ENCODE data around the gene SLC6A6. TPM values are rescaled to one million over a fixed set of nuclear protein-coding genes. Genes with fewer than 3 reads are reported as not detected.
A peak's percentile ranks its signal among the peaks of the same experiment; 100 is the strongest.

Gene SLC6A6
- 26.0 and 34.2 TPM in 2 replicates for total RNA-seq (2014; rRNA removed; shearing (Covaris generic))

DNA sequence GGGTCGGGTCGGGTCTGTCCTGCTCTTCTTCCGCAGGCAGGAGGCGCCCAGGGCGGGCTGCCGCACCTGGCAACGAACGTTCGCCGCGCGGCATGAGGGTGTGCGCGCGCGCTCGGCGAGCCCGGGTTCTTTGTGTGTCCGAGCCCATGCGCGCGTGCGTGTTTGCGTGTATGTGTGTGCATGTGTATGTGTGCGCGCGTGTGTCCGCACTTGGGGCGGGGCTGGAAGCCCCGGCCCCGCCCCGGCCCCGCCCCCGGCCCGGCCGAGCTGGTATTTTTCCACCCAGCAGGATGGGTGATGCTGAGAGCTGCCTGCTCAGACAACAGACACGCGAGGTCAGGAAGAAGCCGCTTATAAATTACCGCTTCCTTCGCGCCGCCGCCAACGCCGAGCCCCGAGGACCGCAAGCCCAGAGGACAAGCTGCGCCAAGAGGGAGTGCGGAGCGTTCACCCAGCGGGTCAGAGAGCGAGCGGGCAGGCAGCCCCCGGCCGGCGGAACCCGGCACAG, at the start of gene SLC6A6:
SLC6A6 (plus strand) TSS at position 303 of the 508 bp plus-strand sequence. CDS start 41,029 bp downstream, outside the sequence.
- DNase-seq (ENCODE audit: low spot score): peak; percentile 84

DNA sequence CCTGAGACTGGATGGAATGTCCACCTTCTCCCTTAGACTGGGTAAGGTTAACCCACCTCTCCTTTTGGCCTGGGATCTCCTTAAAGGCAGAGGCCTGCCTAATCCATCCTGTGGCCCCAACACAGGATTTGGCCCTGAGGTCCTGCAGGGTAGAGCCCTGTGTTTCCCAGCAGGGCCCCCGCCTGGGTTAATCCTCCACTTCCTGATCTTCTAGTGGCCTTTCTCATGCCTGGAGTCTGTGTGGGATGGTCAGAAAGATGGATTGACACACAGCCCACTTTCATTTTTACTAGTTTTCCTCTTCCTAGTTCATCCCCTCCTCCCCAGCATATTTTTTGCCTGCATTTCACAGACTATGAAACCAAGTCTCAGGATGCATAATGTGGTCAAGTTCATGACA, 48.9 kb upstream of the SLC6A6 start:
- no peak for DNase-seq (ENCODE audit: low spot score)

DNA sequence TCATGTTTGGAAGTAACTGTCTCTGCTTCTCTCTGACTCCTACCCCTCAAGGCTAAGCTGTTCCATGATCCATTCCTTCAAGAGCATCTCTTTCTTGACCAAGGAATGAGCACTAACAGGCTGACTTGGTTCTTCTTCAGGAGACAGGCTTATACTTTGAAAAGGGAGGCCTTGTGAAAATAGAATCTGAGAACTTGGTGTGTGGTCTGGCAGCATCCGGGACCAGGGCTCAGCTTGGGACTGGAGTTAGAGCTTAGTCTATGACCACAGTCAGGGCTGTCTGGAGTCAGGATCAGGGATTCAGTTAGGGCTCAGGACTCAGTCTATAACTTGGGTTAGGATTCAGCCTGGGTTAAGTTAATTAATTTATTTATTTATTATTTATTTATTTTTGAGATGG, 44.9 kb upstream of the SLC6A6 start:
- DNase-seq (ENCODE audit: low spot score): no peak

DNA sequence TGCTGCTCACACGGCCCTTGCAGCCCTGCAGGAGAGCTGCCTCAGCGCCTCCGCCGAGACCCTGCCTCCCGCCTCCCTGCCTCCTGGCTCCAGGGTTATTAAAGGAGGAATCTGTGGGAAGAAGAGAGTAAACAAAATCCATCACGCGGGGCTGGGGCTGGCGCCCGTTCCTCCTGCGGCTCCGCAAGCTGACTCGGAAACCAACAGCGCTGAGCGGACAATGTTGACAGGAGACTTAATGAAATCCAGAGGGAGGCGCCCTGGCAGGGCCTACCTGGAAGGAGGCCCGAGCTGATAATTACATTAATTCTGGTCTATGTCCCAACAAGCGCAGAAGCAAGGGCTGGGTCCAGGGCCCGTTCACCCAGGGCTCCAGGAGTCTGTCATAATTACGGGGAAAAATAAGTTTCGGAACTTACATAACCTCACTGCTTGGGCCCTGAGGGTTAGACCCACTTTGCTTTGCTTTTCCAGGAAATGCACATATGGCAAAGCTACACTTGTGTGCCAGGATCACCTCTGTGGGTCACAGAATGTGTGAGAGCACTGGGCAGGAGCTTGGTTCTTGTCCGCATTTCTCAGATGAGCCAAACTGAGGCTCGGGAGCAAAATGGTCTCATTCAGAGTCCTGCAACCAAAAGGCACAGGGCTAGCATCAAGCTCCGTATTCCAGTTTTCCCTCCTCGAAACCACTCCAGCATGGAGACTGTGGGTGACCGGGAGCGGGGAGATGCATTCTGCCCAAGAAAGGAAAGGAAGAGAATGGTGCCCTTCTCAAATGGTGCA, 43.8 kb upstream of the SLC6A6 start:
- no peak for DNase-seq (ENCODE audit: low spot score)

DNA sequence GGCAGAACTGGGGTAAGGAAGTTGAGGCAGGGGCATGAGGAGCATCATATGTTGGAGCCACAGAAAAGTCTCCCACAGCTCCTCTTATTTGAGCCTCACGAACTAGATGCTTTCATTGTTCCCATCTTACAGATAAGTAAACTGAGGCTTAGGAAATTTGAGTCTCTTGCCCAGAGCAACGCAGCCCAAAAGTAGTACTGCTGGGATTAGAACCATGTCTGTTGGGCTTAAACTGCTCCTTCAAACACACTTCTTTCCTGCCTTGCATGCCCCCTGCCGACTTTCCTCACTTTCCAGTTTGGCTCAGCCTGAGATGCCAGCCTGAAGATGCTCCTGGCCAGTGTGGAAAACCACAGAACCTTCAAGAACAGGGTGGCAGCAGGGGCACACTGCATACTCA, 43.1 kb upstream of the SLC6A6 start:
- no peak for DNase-seq (ENCODE audit: low spot score)

DNA sequence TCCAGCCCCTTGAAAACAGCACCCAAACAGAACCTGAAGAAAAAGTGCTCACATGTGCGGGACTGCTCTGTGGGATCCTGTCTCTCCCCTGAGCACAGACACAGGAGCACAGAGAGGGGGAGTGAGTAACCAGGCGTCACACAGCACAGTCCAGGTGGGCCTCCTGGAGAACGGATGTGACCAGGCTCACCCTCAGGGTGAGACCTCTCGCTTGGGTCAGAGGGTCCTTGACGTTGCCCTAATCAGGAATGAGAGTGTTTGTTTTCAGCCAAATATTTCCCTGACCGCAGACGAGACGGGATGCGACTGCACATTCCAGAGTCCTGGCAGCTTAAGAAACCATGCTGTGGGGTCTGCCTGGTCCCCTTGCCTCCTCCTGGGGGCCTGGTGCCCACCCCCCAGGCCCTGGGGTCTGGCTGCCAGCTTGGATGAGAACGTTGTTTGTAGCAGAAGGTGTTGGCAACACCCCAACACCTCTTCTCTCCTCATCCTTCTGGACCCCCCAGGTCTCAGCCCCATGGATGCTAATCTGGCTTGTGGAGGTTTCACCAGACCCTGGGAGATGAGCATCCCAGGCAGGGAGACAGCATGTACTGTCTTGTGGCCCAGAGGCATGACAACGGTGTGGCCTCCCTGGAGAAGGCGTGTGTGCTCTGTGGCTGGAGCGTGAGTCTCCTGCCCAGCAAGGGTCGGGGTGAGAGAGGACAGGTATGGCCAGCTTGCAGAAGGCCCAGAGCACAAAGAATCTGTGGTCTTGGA, 42.1 kb upstream of the SLC6A6 start:
- no peak for DNase-seq (ENCODE audit: low spot score)

DNA sequence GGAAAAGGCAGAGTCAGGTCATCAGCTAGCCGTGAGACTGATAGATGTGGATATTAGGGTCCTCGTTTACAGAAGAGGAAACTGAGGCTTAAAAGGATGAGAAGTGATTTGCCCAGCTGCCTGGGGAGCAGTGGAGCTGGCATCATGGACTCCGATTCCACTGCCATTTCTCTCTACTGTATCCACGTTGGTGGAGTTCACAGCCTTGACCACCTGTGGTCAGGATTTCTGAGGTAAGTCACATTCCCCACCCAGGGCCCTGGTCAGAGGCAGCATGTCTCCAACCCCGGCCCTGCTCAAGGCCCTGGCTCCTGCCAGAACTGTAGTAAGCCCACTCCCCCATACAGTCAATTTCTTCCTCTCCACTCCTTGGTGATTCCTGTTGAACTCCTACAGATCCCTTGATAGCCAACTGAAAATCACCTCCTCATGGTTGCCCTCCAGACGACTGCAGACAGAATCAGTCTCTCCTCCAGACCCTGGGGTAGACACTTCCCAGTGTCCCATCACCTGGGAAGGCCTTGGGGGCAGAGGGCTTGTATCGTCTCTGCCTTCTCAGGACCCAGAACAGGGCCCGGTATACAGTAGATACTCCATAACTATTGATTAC, 41.2 kb upstream of the SLC6A6 start:
- DNase-seq (ENCODE audit: low spot score): no peak

DNA sequence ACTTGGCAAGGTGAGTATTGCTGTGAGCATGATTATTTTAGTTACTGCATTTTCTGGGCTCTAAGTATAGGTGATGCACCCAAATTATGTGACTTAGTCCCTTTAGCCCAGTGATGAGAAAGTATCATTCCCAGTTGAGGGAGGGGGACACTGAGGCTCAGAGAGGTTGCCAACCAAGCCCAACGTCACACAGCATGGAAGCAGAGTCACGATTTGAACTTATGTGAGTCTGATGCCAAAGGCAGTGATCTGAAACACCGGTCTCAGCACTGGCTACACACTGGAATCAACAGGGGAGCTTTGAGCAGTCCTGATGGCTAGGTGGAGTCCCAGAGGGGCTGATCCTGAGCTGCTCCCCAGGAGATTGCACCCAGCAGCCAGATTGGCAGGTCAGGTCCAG, 39.5 kb upstream of the SLC6A6 start:
- DNase-seq (ENCODE audit: low spot score): no peak

DNA sequence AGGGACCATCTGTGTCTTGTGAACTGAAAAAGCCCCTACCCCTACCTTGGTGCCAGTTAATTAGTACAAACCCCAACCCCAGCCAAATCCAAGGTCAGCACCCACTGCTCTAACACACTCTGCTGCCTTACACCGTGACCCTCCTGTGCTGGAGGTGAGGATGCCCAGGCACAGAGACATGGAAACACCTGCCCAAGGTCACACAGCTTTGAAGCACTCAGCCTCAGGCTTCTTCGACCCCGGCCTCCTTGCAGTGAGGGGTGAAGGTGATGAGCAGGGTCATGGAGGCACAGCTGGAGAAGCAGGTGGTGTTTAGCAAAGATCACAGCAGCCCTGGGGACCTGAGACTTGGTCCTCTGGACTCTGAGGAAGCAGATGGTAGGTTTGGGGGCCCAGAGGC, 39.0 kb upstream of the SLC6A6 start:
- DNase-seq (ENCODE audit: low spot score): no peak

DNA sequence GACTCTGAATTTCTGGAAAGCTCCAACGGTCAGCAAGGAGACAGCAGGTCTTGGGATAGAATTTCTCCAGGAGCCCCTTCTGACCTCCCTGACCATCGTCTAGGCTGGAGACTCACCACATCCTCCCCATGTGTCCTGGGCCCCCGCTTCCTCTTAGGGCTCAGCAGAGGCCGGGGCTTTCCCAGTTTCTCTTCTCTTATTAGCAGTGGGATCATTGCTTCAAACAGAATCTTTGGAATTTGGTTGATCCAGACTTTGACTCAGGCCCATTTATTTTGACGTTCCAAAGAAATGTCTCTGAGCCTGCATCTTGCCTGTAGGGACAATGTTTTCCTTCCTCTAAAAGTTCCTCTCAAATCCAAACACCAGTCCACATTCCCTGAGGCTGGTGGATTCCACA, 38.4 kb upstream of the SLC6A6 start:
- DNase-seq (ENCODE audit: low spot score): peak; percentile 64

DNA sequence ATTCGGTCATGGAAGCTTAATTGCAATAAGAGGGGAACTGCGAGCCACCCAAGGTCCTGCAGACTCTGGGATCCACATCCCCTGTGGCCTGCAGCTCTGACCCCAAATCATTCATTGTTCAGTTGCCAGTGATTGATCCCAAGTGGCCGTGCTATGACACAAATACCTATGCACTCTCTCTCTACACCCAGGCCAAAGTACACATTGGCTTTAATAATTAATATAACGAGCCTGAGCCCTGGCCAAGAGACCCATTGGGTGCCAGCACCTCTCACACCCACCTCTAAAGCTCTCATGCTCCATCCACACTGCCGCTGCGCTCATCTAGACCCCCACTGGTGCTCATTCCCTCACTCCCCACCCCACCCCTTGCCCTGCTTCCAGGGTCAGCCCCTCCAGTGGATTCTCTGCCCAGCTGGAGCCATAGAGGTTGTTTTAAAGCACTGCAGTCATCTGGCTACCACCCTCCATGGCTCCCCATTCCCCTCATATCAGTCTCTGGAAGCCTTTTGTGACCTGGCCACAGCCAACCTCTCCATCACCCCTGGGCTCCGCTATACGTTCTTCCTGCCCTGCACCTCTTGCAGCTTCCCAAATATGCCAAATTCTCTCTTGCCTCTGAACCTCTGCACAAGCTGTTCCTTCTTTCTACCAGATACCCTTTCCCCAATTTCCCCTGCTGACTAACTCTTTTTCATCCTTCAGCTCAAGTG, 37.7 kb upstream of the SLC6A6 start:
- DNase-seq (ENCODE audit: low spot score): no peak

DNA sequence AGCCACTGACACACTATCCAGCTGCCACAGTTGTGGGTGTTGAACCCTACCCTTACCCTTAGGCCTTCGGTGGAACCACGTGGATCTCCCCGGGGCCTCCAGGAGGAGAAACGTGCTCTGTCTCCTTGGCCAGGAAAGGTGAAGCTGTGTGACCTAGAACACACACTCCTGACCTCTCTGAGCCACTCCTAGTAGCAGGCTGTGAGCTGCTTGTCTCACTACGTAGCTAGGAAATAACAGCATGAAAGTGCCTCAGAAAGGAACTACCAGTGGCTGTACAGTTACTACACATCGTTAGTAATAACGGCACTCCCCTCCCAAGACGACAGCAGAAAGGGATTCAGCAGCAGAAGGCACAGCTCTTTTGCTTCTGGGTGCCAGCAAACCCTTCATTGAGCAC, 36.2 kb upstream of the SLC6A6 start:
- no peak for DNase-seq (ENCODE audit: low spot score)

DNA sequence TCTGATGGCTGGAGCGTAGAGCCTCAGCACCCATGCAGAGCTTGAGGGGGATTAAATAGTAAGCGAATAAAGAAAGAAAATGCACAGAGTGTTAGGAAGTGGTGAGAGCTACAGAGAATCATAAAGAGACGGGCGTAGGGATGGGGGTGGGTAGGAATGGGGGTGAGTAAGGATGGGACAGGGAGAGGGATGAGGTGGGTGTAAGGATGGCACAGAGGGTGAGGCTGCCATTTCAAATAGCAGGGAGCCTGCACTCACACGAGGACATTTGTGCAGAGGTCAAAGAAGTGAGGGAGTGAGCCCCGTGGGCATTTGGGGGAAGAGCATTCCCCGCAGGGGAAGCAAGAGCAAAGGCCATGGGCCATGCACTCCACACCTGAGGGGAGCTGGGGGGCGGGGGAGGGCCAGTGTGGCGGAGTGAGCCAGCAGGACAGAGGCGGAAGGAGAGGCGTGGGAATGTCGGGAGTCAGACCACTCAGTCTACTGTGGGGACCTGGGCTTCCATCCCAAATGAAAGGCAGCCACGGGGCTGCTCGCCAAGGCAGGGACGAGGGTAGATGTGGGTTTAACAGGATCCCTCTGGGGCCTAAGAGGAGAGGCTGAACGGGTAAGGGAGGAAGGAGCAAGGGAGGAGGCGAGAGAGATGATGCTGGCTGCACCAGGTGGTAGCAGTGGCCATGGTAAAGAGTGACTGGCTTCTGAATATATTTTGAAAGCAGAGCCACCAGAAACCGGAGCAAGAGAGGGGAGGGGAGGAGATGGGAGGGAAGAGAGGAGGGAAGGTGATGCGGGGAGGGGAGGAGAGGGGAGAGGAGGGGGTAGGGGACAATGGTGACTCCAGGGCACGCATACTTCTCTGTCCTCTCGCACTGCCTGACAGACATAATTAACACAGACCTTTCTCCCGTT, 35.2 kb upstream of the SLC6A6 start:
- DNase-seq (ENCODE audit: low spot score): no peak

DNA sequence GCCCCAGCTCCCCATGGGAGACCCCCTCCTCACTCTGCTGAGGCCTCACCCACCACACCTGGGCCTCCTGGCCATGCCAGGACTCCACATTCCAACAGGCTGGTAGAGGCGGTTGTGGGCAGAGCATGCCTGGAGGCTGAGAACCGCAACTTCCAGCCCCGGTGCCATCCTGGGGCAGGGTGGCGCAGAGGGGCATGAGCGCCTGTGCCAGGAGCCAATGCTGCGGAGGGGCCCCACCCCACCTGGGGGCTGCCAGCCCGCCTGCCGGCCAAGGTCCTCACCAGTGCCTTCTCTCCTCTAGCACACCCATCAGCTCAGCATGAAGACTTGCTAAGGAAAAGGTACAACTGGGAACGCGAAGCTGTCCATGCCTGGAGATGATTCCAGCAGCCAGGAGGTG, 34.3 kb upstream of the SLC6A6 start:
- no peak for DNase-seq (ENCODE audit: low spot score)

DNA sequence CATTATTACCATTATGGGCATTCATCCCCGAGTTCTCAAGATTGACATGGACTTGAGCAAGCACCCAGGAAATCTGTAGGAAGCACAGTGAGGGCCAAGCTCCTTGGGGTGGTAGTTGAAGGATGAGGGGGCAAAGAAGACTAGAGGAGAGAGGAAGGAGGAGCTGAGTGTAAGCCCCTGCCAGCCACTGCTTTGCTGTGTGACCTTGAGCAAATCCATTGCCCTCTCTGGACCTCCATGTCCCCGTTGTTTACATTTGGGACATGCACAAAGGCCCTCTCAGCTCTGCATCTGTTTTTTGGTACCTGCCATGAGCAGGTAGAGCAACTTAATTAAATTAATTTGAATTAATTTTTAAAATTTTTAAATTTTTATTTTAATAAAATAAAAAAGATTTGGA, 33.5 kb upstream of the SLC6A6 start:
- no peak for DNase-seq (ENCODE audit: low spot score)

DNA sequence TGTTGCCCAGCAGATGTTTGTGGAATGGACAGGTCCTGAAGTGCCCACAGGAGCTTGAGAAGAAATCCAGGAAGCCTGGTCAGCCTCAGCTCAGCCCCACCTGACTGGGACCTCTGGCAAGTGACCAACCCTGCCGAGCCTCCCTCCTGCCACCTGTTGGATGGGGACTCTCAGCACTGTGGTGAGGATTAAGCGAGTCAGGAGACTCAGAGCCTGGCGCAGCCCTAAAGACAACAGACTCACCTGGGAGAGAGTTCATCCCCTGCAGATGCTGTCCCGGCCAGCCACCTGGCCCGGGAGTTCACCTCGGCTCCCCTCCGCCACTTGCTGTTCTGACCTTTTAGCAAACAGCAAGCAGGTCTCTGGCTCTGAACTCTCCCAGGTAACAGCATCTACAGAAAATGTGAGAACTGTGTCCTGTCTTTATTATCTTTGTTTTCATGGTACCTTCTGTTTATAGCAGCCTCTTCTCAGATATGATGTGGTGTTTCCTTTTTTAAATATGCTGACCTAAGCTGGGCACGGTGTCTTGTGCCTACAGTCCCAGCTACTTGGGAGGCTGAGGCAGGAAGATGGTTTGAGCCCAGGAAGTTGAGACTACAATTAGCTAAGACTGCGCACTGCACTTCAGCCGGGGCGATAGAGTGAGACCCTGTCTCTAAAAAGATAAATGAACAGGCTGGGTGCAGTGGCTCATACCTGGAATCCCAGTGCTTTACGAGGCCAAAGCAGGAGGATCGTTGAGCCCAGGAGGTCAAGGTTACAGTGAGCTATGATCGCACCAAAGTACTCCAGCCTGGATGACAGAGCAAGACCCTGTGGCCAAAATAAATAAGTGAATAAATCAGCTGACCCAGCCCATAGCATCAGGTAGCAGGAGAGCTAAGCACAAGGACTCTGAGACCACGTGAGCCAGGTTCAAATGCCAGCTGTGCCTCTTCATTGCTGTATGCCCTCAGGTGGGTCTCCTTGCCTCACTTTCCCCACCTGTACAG, 32.4 kb upstream of the SLC6A6 start:
- DNase-seq (ENCODE audit: low spot score): peak; percentile 56

DNA sequence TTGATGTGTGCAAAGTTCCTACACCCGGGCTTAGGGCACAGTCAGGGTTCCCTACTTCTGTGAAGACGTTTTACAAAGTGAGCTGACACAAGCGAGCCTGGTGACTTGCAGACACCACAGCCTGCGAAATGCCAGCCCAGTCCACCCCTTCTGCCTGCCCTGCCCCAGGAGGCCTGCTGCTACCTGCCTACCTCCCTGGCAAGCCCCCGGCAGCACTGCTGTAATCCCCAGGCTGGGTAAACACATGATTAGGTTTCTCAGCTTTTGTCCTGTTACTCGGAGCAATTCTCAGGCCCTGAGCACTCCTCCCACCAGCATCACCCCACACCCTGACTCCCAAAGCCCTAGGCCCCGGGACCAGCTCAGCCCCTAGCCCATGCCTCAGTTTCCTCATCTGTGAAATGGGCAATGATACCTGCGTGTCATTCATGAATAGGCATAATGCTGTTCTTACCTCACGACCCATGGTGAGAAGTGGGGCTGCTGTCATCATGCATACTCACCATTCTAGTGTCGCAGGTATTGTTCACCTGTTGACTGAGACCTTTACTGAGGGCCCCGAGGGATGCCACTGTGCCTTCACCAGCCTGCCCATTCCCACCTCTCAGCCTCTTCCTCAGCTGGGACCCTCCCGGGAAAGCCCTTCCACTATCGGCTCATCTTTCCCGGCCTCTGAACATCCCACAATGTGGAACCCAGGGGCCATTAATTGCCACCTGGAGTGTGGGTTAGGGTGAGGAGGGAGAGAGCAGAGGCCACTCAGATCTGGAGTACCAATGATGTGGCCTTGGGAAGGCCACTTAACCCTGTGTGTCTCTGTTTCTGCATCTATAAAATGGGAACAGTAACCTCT, 31.5 kb upstream of the SLC6A6 start:
- no peak for DNase-seq (ENCODE audit: low spot score)

Measured in A172 (cell line).